Gastroesophageal sphincter (tissue), 4 donors: ENCODE results near the gene ZDHHC17. TPM values are rescaled to one million over a fixed set of nuclear protein-coding genes. Genes with fewer than 3 reads are reported as not detected.

ENCODE experiments used
- ATAC-seq: fragments of 150-250 bp; one replicate; pipeline ENCODE4 v1.9.1; 2016; ENCODE audit warnings: mild to moderate bottlenecking, moderate library complexity
- H3K27ac ChIP-seq, 4 donors: fragments of 200-600 bp; sonication (generic) in 3 of 4; 1 replicate in 3 of 4; 2 replicates in 1 of 4; pipeline ENCODE4 v1.5.1; 2016 to 2019
- H3K27me3 ChIP-seq: fragments of 200-600 bp; sonication (generic); one replicate; pipeline ENCODE4 v1.5.1; 2019
- H3K36me3 ChIP-seq, 2 donors: fragments of 200-600 bp; sonication (generic); one replicate each; pipeline ENCODE4 v1.5.1; 2019; ENCODE audit warnings: control low read depth in 1 of 2
- H3K4me1 ChIP-seq, 3 donors: fragments of 200-600 bp; sonication (generic); 1 replicate in 2 of 3; 2 replicates in 1 of 3; pipeline ENCODE4 v1.5.1; 2016 to 2019; ENCODE audit warnings: control low read depth in 2 of 3
- H3K4me3 ChIP-seq, 2 donors: fragments of 200-600 bp; sonication (generic); one replicate each; pipeline ENCODE4 v1.5.1; 2019; ENCODE audit warnings: mild to moderate bottlenecking in 1 of 2, moderate library complexity in 1 of 2
- H3K9me3 ChIP-seq, 3 donors: fragments of 200-600 bp; sonication (generic); one replicate each; pipeline ENCODE4 v1.5.1; 2017 to 2019; ENCODE audit warnings: control low read depth in 2 of 3
- EP300 ChIP-seq: sonication (generic); formaldehyde crosslinking; IDR thresholded peaks from one replicate; pipeline ENCODE4 v1.6.1; 2017; ENCODE audit warnings: antibody characterized with exemption, mild to moderate bottlenecking
- POLR2A ChIP-seq, 2 donors: fragments of 450-650 bp; IDR thresholded peaks; one replicate each; pipeline ENCODE4 v1.6.1; 2017; ENCODE audit warnings: antibody characterized with exemption in 2 of 2, mild to moderate bottlenecking in 2 of 2, moderate library complexity in 1 of 2
- POLR2AphosphoS5 ChIP-seq: sonication (generic); formaldehyde crosslinking; IDR thresholded peaks from one replicate; pipeline ENCODE4 v1.6.1; 2017; ENCODE audit warnings: antibody characterized with exemption
- WGBS, 2 donors: methylation state at CpG; one replicate each; pipeline ENCODE4 v1.1.5; 2018; ENCODE audit warnings: low coverage in 1 of 2; 5-methylcytosine and 5-hydroxymethylcytosine counted together
- total RNA-seq, 4 donors: library from RNA; depleted of rRNA; stranded (reverse); fragments of >200 nt; gene quantifications; one replicate each; pipeline ENCODE4 v1.1.0, GENCODE V29; 2016
- TF ChIP-seq, protein P1 (sequence below), 4 experiments: fragments of 200-600 bp in 2 of 4; fragments of 450-650 bp in 2 of 4; sonication (generic) in 1 of 4; IDR thresholded peaks; one replicate each; pipeline ENCODE4 v1.5.1; 2017 to 2019; ENCODE audit warnings: antibody characterized with exemption in 4 of 4, mild to moderate bottlenecking in 2 of 4, moderate library complexity in 2 of 4

The ZDHHC17 gene
- total RNA-seq, 4 donors from 2014 or later: 25.4 to 71.8 (median 36.8) TPM

DNA sequence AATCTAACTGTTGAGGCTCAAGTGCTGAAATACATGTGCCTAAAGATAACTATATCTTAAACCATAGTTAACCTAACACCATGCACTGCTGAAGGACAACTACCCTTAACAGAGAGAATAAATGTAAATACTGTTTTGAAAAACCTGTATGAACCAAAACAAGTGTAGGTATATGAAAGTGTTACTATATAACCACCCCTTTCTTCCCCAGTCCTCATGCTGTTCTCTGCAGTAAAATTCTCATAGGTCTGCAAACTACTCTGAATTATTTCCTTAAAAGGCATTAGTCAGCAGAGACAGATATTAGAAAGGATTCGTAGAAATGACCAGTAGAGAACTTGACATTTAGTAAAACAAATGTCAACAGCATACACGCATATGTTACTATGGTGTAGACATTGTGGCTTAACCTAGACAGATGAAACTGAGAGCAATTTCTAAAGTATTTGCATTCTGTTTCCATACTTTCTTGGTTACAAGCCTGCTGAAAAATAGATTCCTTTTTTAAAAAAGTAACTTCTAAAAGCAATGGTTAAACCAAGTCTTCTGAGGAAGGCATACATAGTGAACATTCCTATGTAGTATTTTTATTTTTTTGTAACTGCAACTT, 101.0 kb downstream of the ZDHHC17 start:
- H3K27me3 ChIP-seq: no peaks in the 10 kb centered on the region
- peak overlapping the region in 1 of 4 donors; percentile 69 for H3K27ac ChIP-seq
- H3K9me3 ChIP-seq: no peaks in the 10 kb centered on the region
- ATAC-seq: no peak
- no peak for TF ChIP-seq POLR2AphosphoS5
- TF ChIP-seq EP300: no peak
- TF ChIP-seq, protein P1, sequence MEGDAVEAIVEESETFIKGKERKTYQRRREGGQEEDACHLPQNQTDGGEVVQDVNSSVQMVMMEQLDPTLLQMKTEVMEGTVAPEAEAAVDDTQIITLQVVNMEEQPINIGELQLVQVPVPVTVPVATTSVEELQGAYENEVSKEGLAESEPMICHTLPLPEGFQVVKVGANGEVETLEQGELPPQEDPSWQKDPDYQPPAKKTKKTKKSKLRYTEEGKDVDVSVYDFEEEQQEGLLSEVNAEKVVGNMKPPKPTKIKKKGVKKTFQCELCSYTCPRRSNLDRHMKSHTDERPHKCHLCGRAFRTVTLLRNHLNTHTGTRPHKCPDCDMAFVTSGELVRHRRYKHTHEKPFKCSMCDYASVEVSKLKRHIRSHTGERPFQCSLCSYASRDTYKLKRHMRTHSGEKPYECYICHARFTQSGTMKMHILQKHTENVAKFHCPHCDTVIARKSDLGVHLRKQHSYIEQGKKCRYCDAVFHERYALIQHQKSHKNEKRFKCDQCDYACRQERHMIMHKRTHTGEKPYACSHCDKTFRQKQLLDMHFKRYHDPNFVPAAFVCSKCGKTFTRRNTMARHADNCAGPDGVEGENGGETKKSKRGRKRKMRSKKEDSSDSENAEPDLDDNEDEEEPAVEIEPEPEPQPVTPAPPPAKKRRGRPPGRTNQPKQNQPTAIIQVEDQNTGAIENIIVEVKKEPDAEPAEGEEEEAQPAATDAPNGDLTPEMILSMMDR (IDR thresholded peaks at IDR 0.05): no peak
- no peak for TF ChIP-seq POLR2A (IDR thresholded peaks at IDR 0.05)
- H3K4me3 ChIP-seq: no peak overlapping the region
- H3K36me3 ChIP-seq: no peaks in the 10 kb centered on the region
- peaks cover 2 to 67% (median 8%) of the 10 kb centered on the region in 3 donors for H3K4me1 ChIP-seq
- 31 to 51% methylated on average over 2 of the region's 2 CpGs for WGBS, 2 donors

DNA sequence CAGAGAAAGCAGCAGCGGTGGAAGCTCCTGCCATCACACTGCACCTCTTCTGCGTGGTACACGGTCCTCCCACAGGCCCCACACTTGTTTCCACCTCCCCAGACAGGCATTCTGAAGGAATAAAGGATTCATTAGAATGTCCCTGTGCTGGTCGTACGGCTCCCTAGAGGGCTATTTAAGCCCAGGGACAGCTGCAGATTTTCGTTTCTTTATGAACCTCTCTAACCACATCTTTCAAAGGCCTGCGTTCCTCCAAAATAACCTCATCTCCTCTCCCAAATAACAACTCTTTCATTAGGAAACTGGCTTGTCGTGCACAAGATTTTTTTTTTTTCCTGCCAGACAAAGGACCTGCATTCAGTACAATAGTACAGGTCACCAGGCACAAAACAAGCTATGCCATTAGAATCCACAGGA, 102.2 kb downstream of the ZDHHC17 start:
- ATAC-seq: no peak
- Histone ChIP-seq H3K4me1 (peaks cover 2 to 67% (median 8%) of the 10 kb centered on the region in 3 donors), H3K27ac (peak overlapping the region in 2 of 4 donors; percentile 14 to 69), H3K36me3 (no peaks in the 10 kb centered on the region), H3K27me3 (no peaks in the 10 kb centered on the region), H3K9me3 (no peaks in the 10 kb centered on the region), H3K4me3 (peak overlapping the region in 1 of 2 donors; percentile 1)
- TF ChIP-seq, protein P1 (IDR thresholded peaks at IDR 0.05): no peak
- no peak for TF ChIP-seq EP300
- no peak for TF ChIP-seq POLR2A (IDR thresholded peaks at IDR 0.05)
- no peak for TF ChIP-seq POLR2AphosphoS5
- WGBS, 2 donors: 34 to 42% methylated on average over 7 to 8 of the region's 8 CpGs

DNA sequence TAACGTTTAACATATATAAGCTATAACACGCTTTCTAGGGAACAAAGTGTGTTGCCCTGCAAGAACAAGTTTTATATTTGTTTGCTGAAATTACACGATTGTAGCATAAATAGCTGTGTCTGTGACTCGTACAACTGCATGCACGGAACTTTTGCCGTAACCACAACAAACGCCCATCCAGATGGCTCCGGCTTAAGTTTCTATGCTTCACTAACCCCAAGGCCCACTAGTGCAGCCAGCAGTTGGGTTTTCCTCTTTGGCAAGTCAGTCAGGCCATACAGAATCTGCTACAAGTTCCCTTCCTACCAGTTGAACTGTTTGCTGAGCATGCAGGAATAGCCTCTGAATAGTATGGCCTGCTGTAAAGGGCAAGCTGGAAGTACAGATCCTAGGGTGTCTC, 102.8 kb downstream of the ZDHHC17 start:
- ATAC-seq: no peak
- Histone ChIP-seq H3K27me3 (no peaks in the 10 kb centered on the region), H3K27ac (peak overlapping the region in 2 of 4 donors; percentile 13 to 69), H3K4me1 (peaks cover 2 to 69% (median 8%) of the 10 kb centered on the region in 3 donors), H3K4me3 (no peak overlapping the region), H3K9me3 (no peaks in the 10 kb centered on the region), H3K36me3 (no peaks in the 10 kb centered on the region)
- TF ChIP-seq EP300 (no peak), POLR2AphosphoS5 (no peak), POLR2A (IDR thresholded peaks at IDR 0.05) (no peak)
- TF ChIP-seq, protein P1 (IDR thresholded peaks at IDR 0.05): no peak
- WGBS, 2 donors: 47 to 65% methylated on average over 5 to 6 of the region's 8 CpGs

GRCh38 chr12:76871082-76871481, 107.2 kb downstream of the ZDHHC17 start:
- H3K27ac ChIP-seq: no peak overlapping the region
- ATAC-seq: no peak

More at GRCh38 chr12:76871082-76871481, 107.2 kb downstream of the ZDHHC17 start:
- TF ChIP-seq, protein P1 (IDR thresholded peaks at IDR 0.05): no peak
- TF ChIP-seq POLR2A (IDR thresholded peaks at IDR 0.05) (no peak), POLR2AphosphoS5 (no peak), EP300 (no peak)
- H3K9me3 ChIP-seq: no peaks in the 10 kb centered on the region
- H3K27me3 ChIP-seq: no peaks in the 10 kb centered on the region
- whole genome bisulfite sequencing, 2 donors: 52% methylated on average over 2 of the region's 2 CpGs; no CpG with 5 or more reads in 1 of the 2 donors
- no peak overlapping the region for H3K4me3 ChIP-seq
- peaks cover 0 to 77% (median 7%) of the 10 kb centered on the region in 3 donors for H3K4me1 ChIP-seq
- no peaks in the 10 kb centered on the region for H3K36me3 ChIP-seq
